ENCODE data around the gene NR2C2.
A peak's percentile ranks its signal among the peaks of the same experiment; 100 is the strongest.
"Not testable (repeated sequence)": the region's sequence is repeated elsewhere in the genome, so short reads cannot be mapped to it uniquely, and the experiment has no call there.

The NR2C2 gene

GRCh38 chr3:14959359-14959943, 12.1 kb downstream of the NR2C2 start:
- DNase-seq (ENCODE audit: low spot score) = no peak

- DNase-seq (ENCODE audit: low spot score) = peak; percentile 57
Measured at GRCh38 chr3:14962762-14963161, 15.4 kb downstream of the NR2C2 start.

GRCh38 chr3:14967285-14967684, 19.9 kb downstream of the NR2C2 start:
- DNase-seq (ENCODE audit: low spot score) = no peak

- no peak for DNase-seq (ENCODE audit: low spot score)
Measured at GRCh38 chr3:14969671-14970070, 22.3 kb downstream of the NR2C2 start.

- no peak for DNase-seq (ENCODE audit: low spot score)
Measured at GRCh38 chr3:14976317-14976716, 28.9 kb downstream of the NR2C2 start.

GRCh38 chr3:14980689-14981088, 33.3 kb downstream of the NR2C2 start:
- DNase-seq (ENCODE audit: low spot score) = no peak

- no peak for DNase-seq (ENCODE audit: low spot score)
Measured at GRCh38 chr3:14984581-14985113, 37.3 kb downstream of the NR2C2 start.

GRCh38 chr3:14988988-14989394, 41.6 kb downstream of the NR2C2 start:
- no peak for DNase-seq (ENCODE audit: low spot score)

- DNase-seq (ENCODE audit: low spot score) = no peak
Measured at GRCh38 chr3:14989943-14990779, 42.8 kb downstream of the NR2C2 start.

GRCh38 chr3:14990780-14991148, 43.4 kb downstream of the NR2C2 start:
- DNase-seq (ENCODE audit: low spot score) = no peak

GRCh38 chr3:14991151-14991742, 43.9 kb downstream of the NR2C2 start:
- no peak for DNase-seq (ENCODE audit: low spot score)

GRCh38 chr3:14991818-14992612, 44.6 kb downstream of the NR2C2 start:
- peak; percentile 37 for DNase-seq (ENCODE audit: low spot score)

- no peak for DNase-seq (ENCODE audit: low spot score)
Measured at GRCh38 chr3:14997941-14998340, 50.6 kb downstream of the NR2C2 start.

GRCh38 chr3:14999182-14999581, 51.8 kb downstream of the NR2C2 start:
- DNase-seq (ENCODE audit: low spot score) = not testable (repeated sequence)

- DNase-seq (ENCODE audit: low spot score) = no peak
Measured at GRCh38 chr3:15007681-15008141, 60.3 kb downstream of the NR2C2 start.

GRCh38 chr3:15009167-15009566, 61.8 kb downstream of the NR2C2 start:
- DNase-seq (ENCODE audit: low spot score) = peak; percentile 60

GRCh38 chr3:15010664-15011063, 63.3 kb downstream of the NR2C2 start:
- peak; percentile 29 for DNase-seq (ENCODE audit: low spot score)

GRCh38 chr3:15011174-15011573, 63.8 kb downstream of the NR2C2 start:
- peak; percentile 27 for DNase-seq (ENCODE audit: low spot score)

- no peak for DNase-seq (ENCODE audit: low spot score)
Measured at GRCh38 chr3:15014606-15015328, 67.4 kb downstream of the NR2C2 start.

GRCh38 chr3:15015456-15015855, 68.1 kb downstream of the NR2C2 start:
- peak; percentile 2 for DNase-seq (ENCODE audit: low spot score)

- DNase-seq (ENCODE audit: low spot score) = no peak
Measured at GRCh38 chr3:15017191-15017590, 69.8 kb downstream of the NR2C2 start.
